ENCODE results near the gene CCDC63. TPM values are rescaled to one million over a fixed set of nuclear protein-coding genes. Genes with fewer than 3 reads are reported as not detected.

CCDC63 gene
- total and polyA plus RNA-seq, 2 donors, result 0.14 to 0.19 TPM

DNA sequence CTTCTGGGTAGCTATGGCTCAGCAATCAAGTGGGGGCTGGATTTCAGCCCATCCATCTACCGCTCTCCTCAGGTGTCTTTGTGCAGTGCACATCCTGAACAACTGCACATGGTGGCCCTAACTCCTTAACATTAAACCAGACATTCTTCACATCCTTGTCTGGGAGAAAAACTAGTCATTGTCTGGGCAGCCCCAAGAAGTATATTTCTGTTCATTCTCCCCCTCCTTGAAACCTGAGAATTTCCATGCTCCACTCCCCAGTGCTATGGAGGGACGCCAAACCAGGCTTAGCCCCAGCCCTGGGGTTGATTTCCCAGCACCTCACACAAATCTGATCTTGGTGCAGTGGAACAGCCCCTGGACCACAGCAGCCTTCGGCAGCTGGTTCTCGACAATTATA, 60.2 kb downstream of the CCDC63 start:
- H3K27ac ChIP-seq (ENCODE audit: low read depth in 1 of 2, low read length in 1 of 2), result no peak overlapping the region
- no peak overlapping the region for H3K4me3 ChIP-seq (ENCODE audit: low read length in 2 of 2)
- no peaks in the 10 kb centered on the region for H3K36me3 ChIP-seq (ENCODE audit: control insufficient read depth in 2 of 2, insufficient read depth in 2 of 2, low read length in 1 of 2)
- 91% methylated on average over 4 of the region's 4 CpGs for WGBS
- no peak for DNase-seq (ENCODE audit: low read depth in 6 of 9, low spot score in 9 of 9)
- H3K27me3 ChIP-seq (ENCODE audit: control insufficient read depth in 2 of 2, insufficient read depth in 1 of 2, low read length in 1 of 2), result no peaks in the 10 kb centered on the region
- no peaks in the 10 kb centered on the region for H3K9me3 ChIP-seq (ENCODE audit: control insufficient read depth in 2 of 2, insufficient read depth in 1 of 2, low read length in 1 of 2)
- no peaks in the 10 kb centered on the region for H3K4me1 ChIP-seq (ENCODE audit: control insufficient read depth in 2 of 2, insufficient read depth in 2 of 2, low read length in 2 of 2)

DNA sequence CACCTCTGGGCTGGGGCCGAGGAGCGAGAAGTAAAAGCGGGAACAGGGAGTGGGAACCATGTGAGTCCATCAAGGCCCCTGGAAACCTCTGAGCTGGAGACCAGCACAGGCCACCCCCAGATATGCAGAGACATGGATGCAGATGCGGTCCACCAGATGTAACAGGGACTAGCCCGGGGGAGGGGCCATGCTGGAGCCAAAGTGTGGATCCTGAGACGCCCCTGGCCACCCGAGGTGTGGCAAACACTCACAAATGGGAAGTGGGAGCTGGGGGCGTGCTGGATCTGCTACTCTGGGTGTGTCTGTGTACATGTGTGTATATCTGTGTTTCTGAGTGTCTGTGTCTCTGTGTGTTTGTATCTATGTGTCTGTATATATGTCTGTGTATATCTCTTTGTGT, 60.8 kb downstream of the CCDC63 start:
- WGBS, result 81% methylated on average over 8 of the region's 8 CpGs

DNA sequence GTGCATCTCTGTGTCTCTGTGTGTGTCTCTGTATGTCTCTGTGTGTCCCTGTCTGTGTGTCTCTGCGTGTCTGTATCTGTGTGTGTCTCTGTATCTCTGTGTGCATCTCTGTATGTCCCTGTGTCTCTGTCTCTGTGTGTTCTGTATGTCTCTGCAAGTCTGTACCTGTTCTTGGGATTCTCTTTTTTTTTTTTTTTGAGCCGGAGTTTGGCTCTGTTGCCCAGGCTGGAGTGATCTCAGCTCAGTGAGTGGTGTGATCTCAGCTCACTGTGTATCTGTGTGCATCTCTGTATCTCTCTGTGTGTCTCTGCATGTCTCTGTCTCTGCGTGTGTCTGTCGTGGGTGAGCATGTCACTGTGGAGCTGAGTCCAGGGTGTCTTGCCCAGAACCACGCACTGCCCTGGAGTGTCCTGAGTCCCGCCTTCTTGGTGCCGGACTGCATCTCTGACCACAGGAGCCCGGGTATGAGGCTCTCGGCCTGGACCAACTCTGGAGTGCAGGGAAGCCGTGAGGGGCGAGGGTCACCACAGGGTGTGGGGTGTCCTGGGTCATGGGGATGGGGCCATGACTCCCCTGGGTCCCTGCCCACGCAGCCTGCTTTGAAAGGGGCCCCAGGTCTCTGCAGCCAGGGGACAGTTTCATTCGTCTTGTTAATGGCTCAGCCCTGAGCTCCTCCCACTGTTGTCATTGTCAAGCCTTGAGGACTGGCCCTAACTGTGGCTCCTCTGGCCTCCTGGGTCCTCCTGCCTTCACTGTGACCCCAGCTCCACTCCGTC, 61.8 kb downstream of the CCDC63 start:
- Histone ChIP-seq H3K4me3 (ENCODE audit: low read length in 2 of 2) (no peak overlapping the region), H3K27ac (ENCODE audit: low read depth in 1 of 2, low read length in 1 of 2) (no peak overlapping the region), H3K4me1 (ENCODE audit: control insufficient read depth in 2 of 2, insufficient read depth in 2 of 2, low read length in 2 of 2) (no peaks in the 10 kb centered on the region), H3K36me3 (ENCODE audit: control insufficient read depth in 2 of 2, insufficient read depth in 2 of 2, low read length in 1 of 2) (no peaks in the 10 kb centered on the region), H3K27me3 (ENCODE audit: control insufficient read depth in 2 of 2, insufficient read depth in 1 of 2, low read length in 1 of 2) (no peaks in the 10 kb centered on the region), H3K9me3 (ENCODE audit: control insufficient read depth in 2 of 2, insufficient read depth in 1 of 2, low read length in 1 of 2) (no peaks in the 10 kb centered on the region)
- 93% methylated on average over 14 of the region's 14 CpGs for WGBS
- no peak for DNase-seq (ENCODE audit: low read depth in 6 of 9, low spot score in 9 of 9)

More for the DNA sequence above, 60.8 kb downstream of the CCDC63 start:
- Histone ChIP-seq H3K27me3 (ENCODE audit: control insufficient read depth in 2 of 2, insufficient read depth in 1 of 2, low read length in 1 of 2) (no peaks in the 10 kb centered on the region), H3K9me3 (ENCODE audit: control insufficient read depth in 2 of 2, insufficient read depth in 1 of 2, low read length in 1 of 2) (no peaks in the 10 kb centered on the region), H3K4me3 (ENCODE audit: low read length in 2 of 2) (no peak overlapping the region), H3K36me3 (ENCODE audit: control insufficient read depth in 2 of 2, insufficient read depth in 2 of 2, low read length in 1 of 2) (no peaks in the 10 kb centered on the region), H3K4me1 (ENCODE audit: control insufficient read depth in 2 of 2, insufficient read depth in 2 of 2, low read length in 2 of 2) (no peaks in the 10 kb centered on the region), H3K27ac (ENCODE audit: low read depth in 1 of 2, low read length in 1 of 2) (no peak overlapping the region)
- DNase-seq (ENCODE audit: low read depth in 6 of 9, low spot score in 9 of 9), result no peak

DNA sequence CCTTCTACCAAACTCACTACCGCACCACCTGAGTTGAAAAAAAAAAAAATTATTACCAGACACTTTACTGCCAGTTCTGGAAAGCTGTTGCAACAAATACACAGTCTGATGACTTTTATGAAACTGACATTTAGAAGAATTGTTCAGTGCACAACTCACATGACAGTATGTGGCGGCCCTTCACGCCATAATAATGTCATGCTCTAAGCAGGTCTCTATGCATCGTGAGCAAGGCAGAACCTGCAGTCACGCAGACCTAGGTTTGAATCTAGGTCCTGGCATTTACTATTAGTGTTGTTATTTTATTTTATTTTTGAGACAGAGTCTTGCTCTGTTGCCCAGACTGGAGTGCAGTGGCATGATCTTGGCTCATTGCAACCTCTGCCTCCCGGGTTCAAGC, 65.5 kb downstream of the CCDC63 start:
- H3K9me3 ChIP-seq (ENCODE audit: control insufficient read depth in 2 of 2, insufficient read depth in 1 of 2, low read length in 1 of 2), result no peaks in the 10 kb centered on the region
- no peak overlapping the region for H3K4me3 ChIP-seq (ENCODE audit: low read length in 2 of 2)
- H3K4me1 ChIP-seq (ENCODE audit: control insufficient read depth in 2 of 2, insufficient read depth in 2 of 2, low read length in 2 of 2), result no peaks in the 10 kb centered on the region
- 95% methylated on average over 6 of the region's 6 CpGs for WGBS
- H3K27ac ChIP-seq (ENCODE audit: low read depth in 1 of 2, low read length in 1 of 2), result no peak overlapping the region
- no peaks in the 10 kb centered on the region for H3K36me3 ChIP-seq (ENCODE audit: control insufficient read depth in 2 of 2, insufficient read depth in 2 of 2, low read length in 1 of 2)
- H3K27me3 ChIP-seq (ENCODE audit: control insufficient read depth in 2 of 2, insufficient read depth in 1 of 2, low read length in 1 of 2), result no peaks in the 10 kb centered on the region
- no peak for DNase-seq (ENCODE audit: low read depth in 6 of 9, low spot score in 9 of 9)

DNA sequence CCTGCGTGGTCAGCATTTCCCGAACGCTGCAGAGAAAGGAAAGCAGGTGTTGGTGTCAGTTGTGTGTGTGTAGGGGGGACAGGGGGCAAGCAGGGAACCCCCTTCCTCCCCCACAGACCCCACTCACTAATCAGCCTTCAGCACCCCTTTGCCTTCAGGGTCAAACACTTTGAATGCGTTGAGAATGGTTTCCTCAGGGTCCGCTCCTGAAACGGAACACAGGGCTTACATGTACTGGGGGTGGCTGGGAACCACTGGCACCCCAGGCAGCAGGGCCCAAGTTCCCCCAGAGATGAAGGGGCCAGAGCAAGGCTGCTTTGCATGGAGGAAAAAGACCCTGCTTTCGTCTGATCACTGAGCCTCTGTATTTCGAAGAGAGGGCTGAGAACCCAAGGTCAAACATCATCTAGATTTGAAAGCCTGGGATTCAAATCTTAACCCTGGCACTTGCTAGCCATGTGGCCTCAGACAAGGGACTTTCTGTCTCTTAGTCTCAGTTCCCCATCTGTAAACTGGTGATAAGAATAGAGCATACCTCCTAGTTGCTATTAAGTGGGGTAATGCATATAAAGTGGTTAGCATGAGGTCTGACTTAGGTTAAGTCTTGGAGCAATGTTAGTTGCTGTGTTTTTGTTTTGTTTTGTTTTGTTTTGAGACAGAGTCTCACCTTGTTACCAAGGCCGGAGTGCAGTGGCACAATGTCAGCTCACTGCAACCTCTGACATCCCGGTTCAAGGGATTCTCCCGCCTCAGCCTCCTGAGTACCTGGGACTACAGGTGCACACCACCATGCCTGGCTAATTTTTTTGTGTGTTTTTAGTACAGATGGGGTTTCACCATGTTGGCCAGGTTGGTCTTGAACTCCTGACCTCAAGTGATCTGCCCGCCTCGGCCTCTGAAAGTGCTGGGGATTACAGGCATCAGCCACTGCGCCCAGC, 66.6 kb downstream of the CCDC63 start:
- Histone ChIP-seq H3K4me3 (ENCODE audit: low read length in 2 of 2) (no peak overlapping the region), H3K27me3 (ENCODE audit: control insufficient read depth in 2 of 2, insufficient read depth in 1 of 2, low read length in 1 of 2) (no peaks in the 10 kb centered on the region), H3K4me1 (ENCODE audit: control insufficient read depth in 2 of 2, insufficient read depth in 2 of 2, low read length in 2 of 2) (no peaks in the 10 kb centered on the region), H3K36me3 (ENCODE audit: control insufficient read depth in 2 of 2, insufficient read depth in 2 of 2, low read length in 1 of 2) (no peaks in the 10 kb centered on the region), H3K27ac (ENCODE audit: low read depth in 1 of 2, low read length in 1 of 2) (no peak overlapping the region), H3K9me3 (ENCODE audit: control insufficient read depth in 2 of 2, insufficient read depth in 1 of 2, low read length in 1 of 2) (no peaks in the 10 kb centered on the region)
- 92% methylated on average over 14 of the region's 14 CpGs for WGBS
- no peak for DNase-seq (ENCODE audit: low read depth in 6 of 9, low spot score in 9 of 9)

DNA sequence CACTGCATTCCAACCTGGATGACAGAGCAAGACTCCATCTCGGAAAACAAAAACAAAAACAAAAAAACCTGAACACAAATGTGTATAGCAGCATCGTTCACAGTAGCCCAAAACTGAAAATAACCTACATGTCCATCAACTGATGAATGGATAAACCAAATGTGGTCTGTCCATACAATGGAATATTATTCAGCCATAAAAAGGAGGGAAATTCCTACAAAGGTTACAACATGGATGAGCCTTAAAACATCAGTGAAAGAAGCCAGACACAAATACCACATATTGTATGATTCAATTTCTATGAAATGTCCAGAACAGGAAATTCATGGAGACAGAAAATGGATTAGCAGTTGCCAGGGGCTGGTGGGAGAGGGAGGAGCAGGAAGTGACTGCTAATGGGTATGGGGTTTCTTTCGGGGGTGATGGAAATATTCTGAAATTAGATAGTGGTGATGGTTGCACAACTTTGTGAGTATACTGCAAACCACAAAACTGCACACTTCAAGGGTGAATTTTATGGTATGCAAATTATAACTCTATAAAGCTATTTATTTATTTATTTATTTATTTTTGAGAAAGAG, 69.6 kb downstream of the CCDC63 start:
- Histone ChIP-seq H3K27me3 (ENCODE audit: control insufficient read depth in 2 of 2, insufficient read depth in 1 of 2, low read length in 1 of 2) (peaks cover 0 to 10% of the 10 kb centered on the region in 2 donors), H3K36me3 (ENCODE audit: control insufficient read depth in 2 of 2, insufficient read depth in 2 of 2, low read length in 1 of 2) (no peaks in the 10 kb centered on the region), H3K9me3 (ENCODE audit: control insufficient read depth in 2 of 2, insufficient read depth in 1 of 2, low read length in 1 of 2) (no peaks in the 10 kb centered on the region), H3K4me1 (ENCODE audit: control insufficient read depth in 2 of 2, insufficient read depth in 2 of 2, low read length in 2 of 2) (no peaks in the 10 kb centered on the region), H3K4me3 (ENCODE audit: low read length in 2 of 2) (no peak overlapping the region), H3K27ac (ENCODE audit: low read depth in 1 of 2, low read length in 1 of 2) (no peak overlapping the region)
- WGBS, result 80% methylated on average over 3 of the region's 3 CpGs
- DNase-seq (ENCODE audit: low read depth in 6 of 9, low spot score in 9 of 9), result no peak

DNA sequence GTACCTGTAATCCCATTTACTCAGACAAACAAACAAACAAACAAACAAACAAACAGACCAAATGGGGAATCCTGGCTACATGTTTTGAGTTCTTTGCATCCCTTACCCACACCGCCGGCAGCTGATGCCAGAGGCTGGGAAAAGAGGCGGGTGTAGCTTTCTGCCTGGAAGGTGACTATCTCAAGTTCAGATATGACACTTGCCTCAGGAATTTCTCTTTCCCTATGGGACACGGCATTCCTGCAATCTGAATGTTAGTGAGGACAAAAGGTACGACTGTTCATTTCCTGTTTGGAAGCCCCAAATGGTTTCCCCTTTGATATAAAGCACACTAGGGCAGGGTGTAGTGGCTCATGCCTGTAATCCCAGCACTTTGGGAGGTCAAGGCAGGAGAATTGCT, 70.7 kb downstream of the CCDC63 start:
- H3K27ac ChIP-seq (ENCODE audit: low read depth in 1 of 2, low read length in 1 of 2), result no peak overlapping the region
- 77% methylated on average over 5 of the region's 5 CpGs for WGBS
- DNase-seq (ENCODE audit: low read depth in 6 of 9, low spot score in 9 of 9), result no peak

DNA sequence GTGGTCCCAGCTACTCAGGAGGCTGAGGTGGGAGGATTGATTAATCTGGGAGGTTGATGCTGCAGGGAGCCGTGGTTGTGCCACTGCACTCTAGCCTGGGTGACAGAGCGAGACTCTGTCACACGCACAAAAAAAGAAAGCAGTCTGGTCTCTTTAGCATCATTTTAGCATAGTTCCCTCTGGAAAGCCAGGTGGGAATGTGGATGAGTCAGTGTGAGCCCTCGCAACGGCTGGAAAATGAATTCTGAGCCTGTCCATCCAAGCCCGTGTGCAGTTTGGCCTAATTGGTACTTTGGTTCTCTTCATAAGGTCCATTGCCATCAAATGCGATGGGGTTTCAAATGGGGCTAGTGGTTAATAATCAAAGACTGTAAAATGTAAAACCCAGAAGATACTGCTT, 71.2 kb downstream of the CCDC63 start:
- no peak for DNase-seq (ENCODE audit: low read depth in 6 of 9, low spot score in 9 of 9)
- WGBS, result 96% methylated on average over 7 of the region's 7 CpGs
- Histone ChIP-seq H3K9me3 (ENCODE audit: control insufficient read depth in 2 of 2, insufficient read depth in 1 of 2, low read length in 1 of 2) (no peaks in the 10 kb centered on the region), H3K4me1 (ENCODE audit: control insufficient read depth in 2 of 2, insufficient read depth in 2 of 2, low read length in 2 of 2) (no peaks in the 10 kb centered on the region), H3K36me3 (ENCODE audit: control insufficient read depth in 2 of 2, insufficient read depth in 2 of 2, low read length in 1 of 2) (no peaks in the 10 kb centered on the region), H3K27me3 (ENCODE audit: control insufficient read depth in 2 of 2, insufficient read depth in 1 of 2, low read length in 1 of 2) (peaks cover 0 to 13% of the 10 kb centered on the region in 2 donors), H3K4me3 (ENCODE audit: low read length in 2 of 2) (no peak overlapping the region), H3K27ac (ENCODE audit: low read depth in 1 of 2, low read length in 1 of 2) (no peak overlapping the region)

More for the DNA sequence above, 70.7 kb downstream of the CCDC63 start:
- Histone ChIP-seq H3K4me3 (ENCODE audit: low read length in 2 of 2) (no peak overlapping the region), H3K27me3 (ENCODE audit: control insufficient read depth in 2 of 2, insufficient read depth in 1 of 2, low read length in 1 of 2) (peaks cover 0 to 10% of the 10 kb centered on the region in 2 donors), H3K9me3 (ENCODE audit: control insufficient read depth in 2 of 2, insufficient read depth in 1 of 2, low read length in 1 of 2) (no peaks in the 10 kb centered on the region), H3K4me1 (ENCODE audit: control insufficient read depth in 2 of 2, insufficient read depth in 2 of 2, low read length in 2 of 2) (no peaks in the 10 kb centered on the region), H3K36me3 (ENCODE audit: control insufficient read depth in 2 of 2, insufficient read depth in 2 of 2, low read length in 1 of 2) (no peaks in the 10 kb centered on the region)

DNA sequence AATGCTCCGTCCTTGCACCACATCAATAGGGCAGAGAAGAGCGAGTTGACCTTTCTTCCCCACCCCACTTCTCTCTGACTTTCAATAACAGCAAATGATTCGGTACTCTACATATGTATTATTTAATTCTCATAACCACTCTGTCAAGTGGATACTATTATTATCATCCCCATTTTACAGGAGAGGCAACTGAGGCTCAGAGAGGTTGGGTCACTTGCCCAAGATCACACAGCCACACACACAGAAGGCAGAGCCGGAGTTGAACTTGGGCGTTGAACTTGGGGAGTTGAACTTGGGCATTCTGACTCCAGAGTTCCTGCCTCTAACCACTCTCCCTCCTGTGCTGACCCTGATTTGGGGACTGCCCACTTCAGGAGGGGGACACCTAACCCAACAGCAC, 72.9 kb downstream of the CCDC63 start:
- Histone ChIP-seq H3K27me3 (ENCODE audit: control insufficient read depth in 2 of 2, insufficient read depth in 1 of 2, low read length in 1 of 2) (peaks cover 0 to 13% of the 10 kb centered on the region in 2 donors), H3K4me3 (ENCODE audit: low read length in 2 of 2) (no peak overlapping the region), H3K36me3 (ENCODE audit: control insufficient read depth in 2 of 2, insufficient read depth in 2 of 2, low read length in 1 of 2) (no peaks in the 10 kb centered on the region), H3K27ac (ENCODE audit: low read depth in 1 of 2, low read length in 1 of 2) (no peak overlapping the region), H3K4me1 (ENCODE audit: control insufficient read depth in 2 of 2, insufficient read depth in 2 of 2, low read length in 2 of 2) (no peaks in the 10 kb centered on the region), H3K9me3 (ENCODE audit: control insufficient read depth in 2 of 2, insufficient read depth in 1 of 2, low read length in 1 of 2) (no peaks in the 10 kb centered on the region)
- 95% methylated on average over 5 of the region's 5 CpGs for WGBS
- no peak for DNase-seq (ENCODE audit: low read depth in 6 of 9, low spot score in 9 of 9)
